ENCODE data around the gene ZNF296. TPM values are rescaled to one million over a fixed set of nuclear protein-coding genes. Genes with fewer than 3 reads are reported as not detected.

The ZNF296 gene
- total and polyA plus RNA-seq, 2 donors (not counting 3 experiments of a cell fraction or from before 2014, with no cell fraction given) = 0.35 to 1.8 TPM

DNA sequence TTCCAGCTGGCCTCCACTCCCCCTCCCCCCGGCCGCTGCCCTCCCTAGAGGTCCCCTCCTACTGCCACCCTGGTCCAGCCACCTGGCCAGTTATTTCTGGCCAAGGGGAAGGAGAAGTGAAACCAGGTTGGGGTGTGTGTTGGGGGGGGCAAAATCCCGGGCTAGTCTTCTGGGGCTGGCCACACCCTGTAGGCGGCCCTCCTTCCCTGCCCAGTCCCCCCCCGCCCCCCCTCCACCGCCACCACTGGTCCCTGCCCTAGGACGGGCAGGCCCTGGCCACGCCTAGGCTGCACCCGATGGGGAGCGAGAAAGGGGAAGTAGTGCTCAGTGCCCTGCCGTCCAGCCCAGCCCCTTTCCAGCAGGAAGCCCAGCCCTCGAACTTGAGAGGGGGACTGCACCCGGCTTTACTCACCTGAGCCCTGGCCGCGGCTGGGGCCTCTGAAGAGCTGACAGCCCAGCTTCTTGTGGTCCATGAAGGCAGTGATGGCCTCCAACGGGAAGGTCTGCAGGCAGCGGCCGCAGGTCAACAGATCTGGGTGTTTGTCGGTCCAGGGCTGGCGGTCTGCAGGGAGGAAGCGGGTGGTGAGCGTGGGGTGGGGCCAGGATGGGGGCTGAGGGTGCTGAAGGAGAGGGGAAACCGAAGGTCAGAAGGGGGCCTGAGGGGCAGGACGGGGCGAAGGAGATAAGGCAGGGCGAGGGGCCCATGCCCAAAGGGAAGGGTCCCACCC lies 813 bp downstream of the ZNF296 start:
- FAIRE-seq (peak; percentile 65), DNase-seq (ENCODE audit: low read depth, low spot score) (peak; percentile 10)
- Histone ChIP-seq H3K36me3 (ENCODE audit: control insufficient read depth in 2 of 2, extremely low read depth in 1 of 2, insufficient read depth in 2 of 2, low read length in 2 of 2) (peaks cover 0 to 5% of the 10 kb centered on the region in 2 experiments), H3K27me3 (ENCODE audit: control insufficient read depth in 2 of 2, insufficient read depth in 2 of 2, low read length in 2 of 2) (no peaks in the 10 kb centered on the region), H3K4me2 (ENCODE audit: insufficient read depth, low read length) (peak overlapping the region; percentile 83), H3K9ac (replicated peaks; ENCODE audit: extremely low read depth, insufficient read depth, low read length) (peak overlapping the region; percentile 58), H3K4me3 (replicated peaks in 1 of 3; ENCODE audit: insufficient read depth in 1 of 3, low read depth in 1 of 3, low read length in 3 of 3) (peak overlapping the region; percentile 18 to 37 (median 33)), H3K4me1 (ENCODE audit: control insufficient read depth, extremely low read depth, insufficient read depth, low read length) (peaks cover 16% of the 10 kb centered on the region), H2AFZ (ENCODE audit: low read depth, low read length) (peak overlapping the region; percentile 84), H4K20me1 (replicated peaks; ENCODE audit: control insufficient read depth, extremely low read depth, insufficient read depth, low read length) (no peaks in the 10 kb centered on the region), H3K9me3 (replicated peaks; ENCODE audit: control insufficient read depth, insufficient read depth, low read length) (no peaks in the 10 kb centered on the region), H3K9me1 (replicated peaks; ENCODE audit: control insufficient read depth, extremely low read depth, insufficient read depth, low read length) (no peaks in the 10 kb centered on the region), H3K27ac (ENCODE audit: insufficient read depth, low read depth, low read length) (no peak overlapping the region), H3K79me2 (ENCODE audit: control insufficient read depth, insufficient read depth, low read length) (peaks cover 14% of the 10 kb centered on the region)
- POLR2A ChIA-PET = no interaction called here
- BruUV-seq (replicated peaks) = no TSS peak
- CTCF ChIA-PET = interaction anchor here (1.2 to 2.5 kb wide), 2 partner anchors 16 kb away, joined by 4 to 9 read pairs; no protein-coding TSS in a partner anchor
- dilution Hi-C loops (cut with MboI; ENCODE audit: extremely low pct_ligation_motif_present, low sequenced_read_pairs) (no loop called here), intact Hi-C loops (cut with micrococcal nuclease) (loop anchor here (5.0 kb wide), 1 partner anchor 38 kb away; the partner anchor contains the start of gene CLASRP)
- no peak for TF ChIP-seq EZH2 (IDR thresholded peaks at IDR 0.05; ENCODE audit: borderline replicate concordance, low read depth, low read length, severe bottlenecking)
- TF ChIP-seq, protein P1, sequence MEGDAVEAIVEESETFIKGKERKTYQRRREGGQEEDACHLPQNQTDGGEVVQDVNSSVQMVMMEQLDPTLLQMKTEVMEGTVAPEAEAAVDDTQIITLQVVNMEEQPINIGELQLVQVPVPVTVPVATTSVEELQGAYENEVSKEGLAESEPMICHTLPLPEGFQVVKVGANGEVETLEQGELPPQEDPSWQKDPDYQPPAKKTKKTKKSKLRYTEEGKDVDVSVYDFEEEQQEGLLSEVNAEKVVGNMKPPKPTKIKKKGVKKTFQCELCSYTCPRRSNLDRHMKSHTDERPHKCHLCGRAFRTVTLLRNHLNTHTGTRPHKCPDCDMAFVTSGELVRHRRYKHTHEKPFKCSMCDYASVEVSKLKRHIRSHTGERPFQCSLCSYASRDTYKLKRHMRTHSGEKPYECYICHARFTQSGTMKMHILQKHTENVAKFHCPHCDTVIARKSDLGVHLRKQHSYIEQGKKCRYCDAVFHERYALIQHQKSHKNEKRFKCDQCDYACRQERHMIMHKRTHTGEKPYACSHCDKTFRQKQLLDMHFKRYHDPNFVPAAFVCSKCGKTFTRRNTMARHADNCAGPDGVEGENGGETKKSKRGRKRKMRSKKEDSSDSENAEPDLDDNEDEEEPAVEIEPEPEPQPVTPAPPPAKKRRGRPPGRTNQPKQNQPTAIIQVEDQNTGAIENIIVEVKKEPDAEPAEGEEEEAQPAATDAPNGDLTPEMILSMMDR (IDR thresholded peaks at IDR 0.05; ENCODE audit: extremely low read depth in 1 of 2, insufficient read depth in 1 of 2, low read depth in 1 of 2, low read length in 2 of 2) = no peak
- TF ChIP-seq FOS (IDR thresholded peaks at IDR 0.05; ENCODE audit: borderline replicate concordance, insufficient read depth, low read length) = no peak
- no peak for TF ChIP-seq GATA2 (IDR thresholded peaks at IDR 0.05; ENCODE audit: insufficient read depth, insufficient read length, low read depth, low read length)
- TF ChIP-seq JUN (IDR thresholded peaks at IDR 0.05; ENCODE audit: borderline replicate concordance, insufficient read depth, insufficient read length, low read depth) = no peak
- no peak for TF ChIP-seq POLR2A (IDR thresholded peaks at IDR 0.05; ENCODE audit: low read depth, low read length)
- TF ChIP-seq, protein P2, sequence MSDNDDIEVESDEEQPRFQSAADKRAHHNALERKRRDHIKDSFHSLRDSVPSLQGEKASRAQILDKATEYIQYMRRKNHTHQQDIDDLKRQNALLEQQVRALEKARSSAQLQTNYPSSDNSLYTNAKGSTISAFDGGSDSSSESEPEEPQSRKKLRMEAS (IDR thresholded peaks at IDR 0.05; ENCODE audit: insufficient read depth, insufficient read length) = no peak
- TF ChIP-seq POLR2AphosphoS5 (IDR thresholded peaks at IDR 0.05; ENCODE audit: insufficient read depth, low read depth, low read length) = no peak
- no peak for TF ChIP-seq MYC (IDR thresholded peaks at IDR 0.05; ENCODE audit: low read depth, low read length)
